ENCODE results near the gene DMGDH. TPM values are rescaled to one million over a fixed set of nuclear protein-coding genes. Genes with fewer than 3 reads are reported as not detected.

Gene DMGDH
- total and polyA plus RNA-seq, 2 donors (not counting 1 experiment from before 2014, with no cell fraction given) = 0.47 to 0.63 TPM

DNA sequence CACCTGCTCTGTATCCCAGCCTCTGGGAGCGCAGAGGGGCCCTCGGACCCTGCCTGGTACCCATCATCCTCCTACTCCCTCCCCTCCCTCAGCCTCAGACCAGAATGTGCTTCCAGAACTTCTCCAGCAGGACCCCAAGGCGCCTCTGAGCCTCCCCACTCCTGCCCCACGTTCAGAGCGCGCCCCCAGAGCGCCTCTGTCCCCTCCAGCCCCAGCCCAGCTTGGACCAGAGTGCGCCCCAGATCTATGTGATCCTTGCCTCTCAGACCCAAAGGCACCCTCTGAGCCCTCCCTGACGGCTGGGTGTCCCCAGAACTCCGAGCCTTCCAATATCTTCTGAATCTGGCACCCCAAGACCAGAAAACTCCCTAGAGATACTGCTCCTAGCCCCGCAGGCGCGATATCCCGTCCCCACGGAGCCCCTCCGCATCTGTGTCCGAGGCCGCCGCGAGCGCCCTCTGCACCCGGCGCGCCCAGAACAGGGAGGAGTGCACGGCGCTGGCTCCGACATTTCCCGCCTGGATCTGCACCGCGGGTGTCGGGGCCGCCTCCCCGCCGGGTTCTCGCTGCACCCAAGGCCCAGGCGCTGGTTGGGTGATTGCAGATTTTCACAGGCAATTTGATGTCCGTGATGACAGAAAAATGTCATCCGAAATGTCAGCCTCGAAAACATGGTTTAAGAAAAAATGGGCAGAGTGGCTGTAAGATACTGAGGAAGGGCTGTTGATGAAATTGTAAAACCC, 42.7 kb upstream of the DMGDH start:
- H3K27ac Mint-ChIP-seq = no peak overlapping the region
- Histone ChIP-seq H2AFZ (ENCODE audit: insufficient read depth, low read depth, low read length, poor library complexity, severe bottlenecking) (no peak overlapping the region), H3K9ac (ENCODE audit: low read length) (no peak overlapping the region), H4K20me1 (ENCODE audit: control insufficient read depth, insufficient read depth, low read length, poor library complexity, severe bottlenecking) (no peaks in the 10 kb centered on the region), H3K9me3 (ENCODE audit: control extremely low read depth in 1 of 3, control insufficient read depth in 2 of 3, insufficient read depth in 1 of 3, low read length in 2 of 3) (no peaks in the 10 kb centered on the region), H3K4me3 (ENCODE audit: control extremely low read depth in 1 of 5, extremely low read depth in 1 of 5, insufficient read depth in 1 of 5, low read depth in 2 of 5, low read length in 4 of 5) (no peak overlapping the region), H3K27ac (ENCODE audit: low read length in 2 of 2) (no peak overlapping the region), H3K79me2 (ENCODE audit: control insufficient read depth, insufficient read depth, low read length) (no peaks in the 10 kb centered on the region), H3K4me1 (ENCODE audit: control insufficient read depth in 2 of 2, insufficient read depth in 2 of 2, low read length in 2 of 2) (no peaks in the 10 kb centered on the region), H3K4me2 (replicated peaks; ENCODE audit: low read depth, low read length, poor library complexity, severe bottlenecking) (no peak overlapping the region), H3K27me3 (replicated peaks in 1 of 4; ENCODE audit: control extremely low read depth in 1 of 4, control insufficient read depth in 3 of 4, insufficient read depth in 4 of 4, low read length in 3 of 4) (peaks cover 0 to 41% (median 16%) of the 10 kb centered on the region in 4 experiments), H3K36me3 (replicated peaks in 1 of 2; ENCODE audit: control extremely low read depth in 1 of 2, control insufficient read depth in 1 of 2, extremely low read depth in 1 of 2, insufficient read depth in 2 of 2, low read length in 1 of 2) (no peaks in the 10 kb centered on the region)
- POLR2A ChIA-PET = no interaction called here
- ATAC-seq (ENCODE audit: low read depth) = no peak
- WGBS (ENCODE audit: insufficient coverage) = 14% methylated on average over 37 of the region's 39 CpGs
- H3K4me3 Mint-ChIP-seq = no peak overlapping the region
- DNase-seq = no peak
- CTCF ChIA-PET = no interaction called here
- intact Hi-C loops (cut with micrococcal nuclease) = loop anchor here (2.0 to 5.0 kb wide), 2 partner anchors 130 to 645 kb away; no protein-coding TSS in a partner anchor
- TF ChIP-seq EZH2 (IDR thresholded peaks at IDR 0.05; ENCODE audit: borderline replicate concordance, insufficient read depth, low read depth, low read length, poor library complexity, severe bottlenecking) = no peak
- TF ChIP-seq, protein P1, sequence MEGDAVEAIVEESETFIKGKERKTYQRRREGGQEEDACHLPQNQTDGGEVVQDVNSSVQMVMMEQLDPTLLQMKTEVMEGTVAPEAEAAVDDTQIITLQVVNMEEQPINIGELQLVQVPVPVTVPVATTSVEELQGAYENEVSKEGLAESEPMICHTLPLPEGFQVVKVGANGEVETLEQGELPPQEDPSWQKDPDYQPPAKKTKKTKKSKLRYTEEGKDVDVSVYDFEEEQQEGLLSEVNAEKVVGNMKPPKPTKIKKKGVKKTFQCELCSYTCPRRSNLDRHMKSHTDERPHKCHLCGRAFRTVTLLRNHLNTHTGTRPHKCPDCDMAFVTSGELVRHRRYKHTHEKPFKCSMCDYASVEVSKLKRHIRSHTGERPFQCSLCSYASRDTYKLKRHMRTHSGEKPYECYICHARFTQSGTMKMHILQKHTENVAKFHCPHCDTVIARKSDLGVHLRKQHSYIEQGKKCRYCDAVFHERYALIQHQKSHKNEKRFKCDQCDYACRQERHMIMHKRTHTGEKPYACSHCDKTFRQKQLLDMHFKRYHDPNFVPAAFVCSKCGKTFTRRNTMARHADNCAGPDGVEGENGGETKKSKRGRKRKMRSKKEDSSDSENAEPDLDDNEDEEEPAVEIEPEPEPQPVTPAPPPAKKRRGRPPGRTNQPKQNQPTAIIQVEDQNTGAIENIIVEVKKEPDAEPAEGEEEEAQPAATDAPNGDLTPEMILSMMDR (IDR thresholded peaks at IDR 0.05) = no peak
- H3K9me3 Mint-ChIP-seq (ENCODE audit: insufficient read depth) = no peaks in the 10 kb centered on the region
- H3K27me3 Mint-ChIP-seq = peaks cover 65% of the 10 kb centered on the region
- no peaks in the 10 kb centered on the region for H3K4me1 Mint-ChIP-seq

DNA sequence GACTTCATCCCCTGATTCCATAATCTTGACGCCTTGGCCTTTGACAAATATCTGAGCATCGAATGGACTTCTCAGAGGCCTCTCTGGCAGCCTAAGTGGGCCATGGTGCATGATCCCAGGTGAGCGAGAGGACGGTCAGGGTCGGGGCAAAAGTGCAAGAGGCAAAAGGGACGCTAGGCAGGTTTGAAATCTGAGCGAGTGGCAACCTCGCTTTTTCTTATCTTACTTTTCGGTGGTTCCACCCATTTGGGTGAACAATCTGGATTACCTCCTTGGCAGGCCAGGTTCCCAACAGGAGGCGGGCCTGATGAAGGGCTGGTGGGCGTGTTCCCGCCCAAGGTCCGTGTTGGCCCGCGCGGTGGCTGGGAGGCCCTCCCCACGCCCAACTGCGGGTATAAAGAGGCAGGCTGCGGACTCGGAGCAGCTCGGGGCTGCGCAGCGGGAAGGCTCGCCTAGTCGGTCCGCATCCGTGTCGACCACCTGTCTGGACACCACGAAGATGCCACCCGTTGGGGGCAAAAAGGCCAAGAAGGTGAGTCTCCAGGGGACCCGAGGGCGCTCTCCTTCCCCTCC, 42.0 kb upstream of the DMGDH start, which contains the start of gene BHMT:
BHMT (plus strand) TSS at position 423 of the 573 bp plus-strand sequence; CDS start at position 500, 77 bp downstream.
- no peak within 1 kb of the TSS for H3K27ac Mint-ChIP-seq
- no peaks in the 10 kb centered on the region for H3K9me3 ChIP-seq (ENCODE audit: control extremely low read depth in 1 of 3, control insufficient read depth in 2 of 3, insufficient read depth in 1 of 3, low read length in 2 of 3)
- ChIA-PET CTCF (no interaction called here), POLR2A (no interaction called here)
- intact Hi-C loops (cut with micrococcal nuclease) = loop anchor here (2.0 to 5.0 kb wide), 2 partner anchors 129 to 645 kb away; no protein-coding TSS in a partner anchor
- DNase-seq = no peak
- no peaks in the 10 kb centered on the region for H4K20me1 ChIP-seq (ENCODE audit: control insufficient read depth, insufficient read depth, low read length, poor library complexity, severe bottlenecking)
- H3K9ac ChIP-seq (ENCODE audit: low read length) = no peak within 1 kb of the TSS
- no peaks in the 10 kb centered on the region for H3K36me3 ChIP-seq (replicated peaks in 1 of 2; ENCODE audit: control extremely low read depth in 1 of 2, control insufficient read depth in 1 of 2, extremely low read depth in 1 of 2, insufficient read depth in 2 of 2, low read length in 1 of 2)
- no peaks in the 10 kb centered on the region for H3K9me3 Mint-ChIP-seq (ENCODE audit: insufficient read depth)
- WGBS (ENCODE audit: insufficient coverage) = 44% methylated on average over 30 of the region's 32 CpGs
- ATAC-seq (ENCODE audit: low read depth) = no peak
- H3K27ac ChIP-seq (ENCODE audit: low read length in 2 of 2) = no peak within 1 kb of the TSS
- H3K4me1 ChIP-seq (ENCODE audit: control insufficient read depth in 2 of 2, insufficient read depth in 2 of 2, low read length in 2 of 2) = no peaks in the 10 kb centered on the region
- no peaks in the 10 kb centered on the region for H3K79me2 ChIP-seq (ENCODE audit: control insufficient read depth, insufficient read depth, low read length)
- H3K4me1 Mint-ChIP-seq = no peaks in the 10 kb centered on the region
- no peak within 1 kb of the TSS for H2AFZ ChIP-seq (ENCODE audit: insufficient read depth, low read depth, low read length, poor library complexity, severe bottlenecking)
- TF ChIP-seq, protein P1 (IDR thresholded peaks at IDR 0.05) = no peak
- TF ChIP-seq EZH2 (IDR thresholded peaks at IDR 0.05; ENCODE audit: borderline replicate concordance, insufficient read depth, low read depth, low read length, poor library complexity, severe bottlenecking) = no peak
- H3K4me3 Mint-ChIP-seq = no peak within 1 kb of the TSS
- H3K27me3 Mint-ChIP-seq = peaks cover 67% of the 10 kb centered on the region
- H3K4me2 ChIP-seq (replicated peaks; ENCODE audit: low read depth, low read length, poor library complexity, severe bottlenecking) = no peak within 1 kb of the TSS
- peaks cover 0 to 41% (median 16%) of the 10 kb centered on the region in 4 experiments for H3K27me3 ChIP-seq (replicated peaks in 1 of 4; ENCODE audit: control extremely low read depth in 1 of 4, control insufficient read depth in 3 of 4, insufficient read depth in 4 of 4, low read length in 3 of 4)
- no peak within 1 kb of the TSS for H3K4me3 ChIP-seq (ENCODE audit: control extremely low read depth in 1 of 5, extremely low read depth in 1 of 5, insufficient read depth in 1 of 5, low read depth in 2 of 5, low read length in 4 of 5)
